K562 (cell line): Measurements from ENCODE around the gene SH2D3A. TPM values are rescaled to one million over a fixed set of nuclear protein-coding genes. Genes with fewer than 3 reads are reported as not detected.

Experiments used
- ESRRB ChIP-seq: fragments of 250-450 bp; sonication (Bioruptor Pico); IDR thresholded peaks from 2 replicates; pipeline ENCODE4 v1.5.0; 2020; ENCODE audit warnings: mild to moderate bottlenecking, moderate library complexity, borderline replicate concordance
- MBD2 ChIP-seq: sonication (generic); IDR thresholded peaks from 2 replicates; pipeline ENCODE4 v1.6.1; 2016; ENCODE audit warnings: low read depth, borderline replicate concordance
- MCM7 ChIP-seq, 2 experiments: fragments of 450-650 bp; IDR thresholded peaks; 2 replicates each; pipeline ENCODE4 v1.6.1; 2016 to 2018
- MEIS2 ChIP-seq: fragments of 450-650 bp; IDR thresholded peaks from 2 replicates; pipeline ENCODE4 v1.6.1; 2014; ENCODE audit warnings: mild to moderate bottlenecking; ENCODE audit not compliant: partially characterized antibody
- MIER1 ChIP-seq: fragments of 450-650 bp; IDR thresholded peaks from 2 replicates; pipeline ENCODE4 v1.6.1; 2016; ENCODE audit warnings: antibody characterized with exemption, mild to moderate bottlenecking, low read depth
- PBX2 ChIP-seq, 2 experiments: IDR thresholded peaks in 1 of 2; conservative IDR thresholded peaks in 1 of 2; 2 replicates each; pipeline ENCODE4 v1.6.1; 2016; ENCODE audit warnings: low read depth in 2 of 2, mild to moderate bottlenecking in 1 of 2, missing compliant biosample characterization in 1 of 2, missing genetic modification characterization in 1 of 2, moderate library complexity in 1 of 2
- SLC30A9 ChIP-seq: fragments of 250-450 bp; sonication (Bioruptor Pico); IDR thresholded peaks from 2 replicates; pipeline ENCODE4 v1.8.0; 2022; ENCODE audit warnings: mild to moderate bottlenecking, moderate library complexity
- TAF7 ChIP-seq: fragments of 450-650 bp; IDR thresholded peaks from 2 replicates; pipeline ENCODE4 v1.6.1; 2016; ENCODE audit warnings: missing genetic modification characterization, missing compliant biosample characterization
- TRIM24 ChIP-seq, 2 experiments: fragments of 450-650 bp; IDR thresholded peaks; 2 replicates each; pipeline ENCODE4 v1.6.1; 2016
- ZBTB49 ChIP-seq: sonication (generic); formaldehyde crosslinking; IDR thresholded peaks from 2 replicates; pipeline ENCODE4 v1.8.0; 2022; ENCODE audit warnings: missing genetic modification reagents, mild to moderate bottlenecking, borderline replicate concordance
- ZNF121 ChIP-seq: sonication (generic); formaldehyde crosslinking; conservative IDR thresholded peaks from 2 replicates; pipeline ENCODE4 v1.8.0; 2022; ENCODE audit warnings: missing genetic modification reagents
- ZNF124 ChIP-seq: sonication (generic); formaldehyde crosslinking; IDR thresholded peaks from 2 replicates; pipeline ENCODE4 v1.8.1; 2022; ENCODE audit warnings: missing genetic modification reagents
- polyA plus RNA-seq, 8 experiments: library from polyadenylated mRNA; depleted of rRNA in 4 of 8; stranded (reverse) in 5 of 8; unstranded in 3 of 8; fragments of >200 nt; fragmentation: Nextera tagmentation in 2 of 8; fragmentation: Illumina TruSeq in 1 of 8; extraction: Ambion mirVana in 2 of 8; extraction: Trizol in 1 of 8; gene quantifications; 2 replicates each; pipeline versions ENCODE4 v1.2.1 to v1.2.3, GENCODE V29; 2011 to 2014; ENCODE audit warnings: inconsistent platforms in 1 of 8, missing spikeins in 1 of 8
- total RNA-seq, 7 experiments: library from RNA; depleted of rRNA in 6 of 7; stranded (reverse); fragments of >200 nt in 6 of 7; fragmentation: Illumina TruSeq in 2 of 7; extraction: Trizol in 2 of 7; gene quantifications; 2 replicates each; pipeline versions ENCODE4 v1.2.1 to v1.2.3, GENCODE V29; 2011 to 2021; ENCODE audit warnings: low replicate concordance in 1 of 7
- TF ChIP-seq, protein P1 (sequence below): sonication (generic); formaldehyde crosslinking; IDR thresholded peaks from 2 replicates; pipeline ENCODE4 v1.8.1; 2023; ENCODE audit warnings: mild to moderate bottlenecking, missing genetic modification reagents
- TF ChIP-seq, protein P2 (sequence below): fragments of 250-450 bp; sonication (Bioruptor Pico); IDR thresholded peaks from 2 replicates; pipeline ENCODE4 v1.4.0; 2020
- TF ChIP-seq, protein P3 (sequence below): fragments of 450-650 bp; IDR thresholded peaks from 2 replicates; pipeline ENCODE4 v1.6.1; 2016; ENCODE audit warnings: borderline replicate concordance

Gene SH2D3A
- total and polyA plus RNA-seq, 9 of the 15 experiments (the other 6 are each of a cell fraction or from before 2014, with no cell fraction given): 0.75 to 26.3 (median 8.9) TPM

GRCh38 chr19:6717441-6717971 is 49.7 kb downstream of the SH2D3A start (continued):
- TF ChIP-seq ESRRB (no peak), ZBTB49 (CRISPR knock-in tag) (peak; percentile 97; the same call in 1 of the 2 replicates), SLC30A9 (CRISPR knock-in tag) (no peak), MIER1 (peak; percentile 88), TAF7 (tag) (peak; percentile 70), MCM7 (IDR thresholded peaks at IDR 0.05) (peak; percentile 86; a peak in 3 of 4 replicates), MBD2 (no peak), MEIS2 (no peak), TRIM24 (IDR thresholded peaks at IDR 0.05) (peak; percentile 96 to 98), ZNF121 (CRISPR knock-in tag) (peak; percentile 69; the same call in 1 of the 2 replicates), PBX2 (CRISPR knock-in tag; IDR thresholded peaks at IDR 0.05; ENCODE audit: low read depth) (no peak), PBX2 (tag; conservative IDR thresholded peaks at IDR 0.05; ENCODE audit: low read depth) (no peak), ZNF124 (CRISPR knock-in tag) (no peak)
- TF ChIP-seq, protein P1, sequence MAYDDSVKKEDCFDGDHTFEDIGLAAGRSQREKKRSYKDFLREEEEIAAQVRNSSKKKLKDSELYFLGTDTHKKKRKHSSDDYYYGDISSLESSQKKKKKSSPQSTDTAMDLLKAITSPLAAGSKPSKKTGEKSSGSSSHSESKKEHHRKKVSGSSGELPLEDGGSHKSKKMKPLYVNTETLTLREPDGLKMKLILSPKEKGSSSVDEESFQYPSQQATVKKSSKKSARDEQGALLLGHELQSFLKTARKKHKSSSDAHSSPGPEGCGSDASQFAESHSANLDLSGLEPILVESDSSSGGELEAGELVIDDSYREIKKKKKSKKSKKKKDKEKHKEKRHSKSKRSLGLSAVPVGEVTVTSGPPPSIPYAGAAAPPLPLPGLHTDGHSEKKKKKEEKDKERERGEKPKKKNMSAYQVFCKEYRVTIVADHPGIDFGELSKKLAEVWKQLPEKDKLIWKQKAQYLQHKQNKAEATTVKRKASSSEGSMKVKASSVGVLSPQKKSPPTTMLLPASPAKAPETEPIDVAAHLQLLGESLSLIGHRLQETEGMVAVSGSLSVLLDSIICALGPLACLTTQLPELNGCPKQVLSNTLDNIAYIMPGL (CRISPR knock-in tag): peak; percentile 93
- TF ChIP-seq, protein P2, sequence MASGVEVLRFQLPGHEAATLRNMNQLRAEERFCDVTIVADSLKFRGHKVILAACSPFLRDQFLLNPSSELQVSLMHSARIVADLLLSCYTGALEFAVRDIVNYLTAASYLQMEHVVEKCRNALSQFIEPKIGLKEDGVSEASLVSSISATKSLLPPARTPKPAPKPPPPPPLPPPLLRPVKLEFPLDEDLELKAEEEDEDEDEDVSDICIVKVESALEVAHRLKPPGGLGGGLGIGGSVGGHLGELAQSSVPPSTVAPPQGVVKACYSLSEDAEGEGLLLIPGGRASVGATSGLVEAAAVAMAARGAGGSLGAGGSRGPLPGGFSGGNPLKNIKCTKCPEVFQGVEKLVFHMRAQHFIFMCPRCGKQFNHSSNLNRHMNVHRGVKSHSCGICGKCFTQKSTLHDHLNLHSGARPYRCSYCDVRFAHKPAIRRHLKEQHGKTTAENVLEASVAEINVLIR (CRISPR knock-in tag): no peak
- TF ChIP-seq, protein P3, sequence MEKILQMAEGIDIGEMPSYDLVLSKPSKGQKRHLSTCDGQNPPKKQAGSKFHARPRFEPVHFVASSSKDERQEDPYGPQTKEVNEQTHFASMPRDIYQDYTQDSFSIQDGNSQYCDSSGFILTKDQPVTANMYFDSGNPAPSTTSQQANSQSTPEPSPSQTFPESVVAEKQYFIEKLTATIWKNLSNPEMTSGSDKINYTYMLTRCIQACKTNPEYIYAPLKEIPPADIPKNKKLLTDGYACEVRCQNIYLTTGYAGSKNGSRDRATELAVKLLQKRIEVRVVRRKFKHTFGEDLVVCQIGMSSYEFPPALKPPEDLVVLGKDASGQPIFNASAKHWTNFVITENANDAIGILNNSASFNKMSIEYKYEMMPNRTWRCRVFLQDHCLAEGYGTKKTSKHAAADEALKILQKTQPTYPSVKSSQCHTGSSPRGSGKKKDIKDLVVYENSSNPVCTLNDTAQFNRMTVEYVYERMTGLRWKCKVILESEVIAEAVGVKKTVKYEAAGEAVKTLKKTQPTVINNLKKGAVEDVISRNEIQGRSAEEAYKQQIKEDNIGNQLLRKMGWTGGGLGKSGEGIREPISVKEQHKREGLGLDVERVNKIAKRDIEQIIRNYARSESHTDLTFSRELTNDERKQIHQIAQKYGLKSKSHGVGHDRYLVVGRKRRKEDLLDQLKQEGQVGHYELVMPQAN: peak; percentile 92
